Measurements from ENCODE around the gene MARCHF3.
"Not testable (repeated sequence)": the region's sequence is repeated elsewhere in the genome, so short reads cannot be mapped to it uniquely, and the experiment has no call there.

MARCHF3 gene

DNA sequence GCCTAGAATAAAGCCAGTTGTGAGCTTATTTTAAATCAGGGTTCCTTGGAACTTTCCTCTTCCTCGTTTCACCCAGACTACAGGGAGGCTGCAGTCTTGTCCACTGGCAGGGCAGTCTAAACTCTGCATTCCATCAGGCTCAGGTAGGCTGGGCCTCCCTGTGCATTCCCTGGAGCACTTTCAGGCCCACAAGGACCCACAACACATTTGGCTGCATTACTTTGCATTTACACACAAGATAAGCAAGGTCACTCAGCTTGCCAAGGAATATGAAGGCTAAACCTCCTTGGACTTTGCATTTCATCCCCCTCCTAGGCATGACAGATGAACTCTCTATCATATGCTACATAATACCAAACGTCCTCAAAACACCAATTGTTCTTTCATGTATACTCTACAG, 104.2 kb downstream of the MARCHF3 start:
- no peak overlapping the region for H3K4me3 ChIP-seq (ENCODE audit: low read length)
- TF ChIP-seq ZNF274 (IDR thresholded peaks at IDR 0.05; ENCODE audit: low read depth, low read length): no peak

DNA sequence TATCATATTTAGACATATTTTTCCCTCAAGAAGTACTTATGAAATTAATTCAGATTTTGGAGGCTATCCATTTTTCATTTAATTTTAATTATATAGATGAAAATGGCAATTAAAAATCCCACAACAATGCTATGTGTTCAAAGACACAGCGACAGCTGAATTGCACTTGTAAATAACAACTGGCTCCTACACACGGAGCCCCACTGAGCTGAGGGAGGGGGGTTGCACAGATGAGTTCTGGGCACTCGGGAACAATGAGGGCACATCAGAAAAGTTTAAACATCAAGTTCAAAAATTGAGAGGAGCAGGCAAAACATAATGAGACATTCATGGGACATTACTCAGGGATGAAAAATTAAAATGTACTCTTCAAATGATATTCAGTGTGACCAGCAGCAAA, 104.9 kb downstream of the MARCHF3 start:
- TF ChIP-seq ZNF274 (IDR thresholded peaks at IDR 0.05; ENCODE audit: low read depth, low read length): no peak
- no peak overlapping the region for H3K4me3 ChIP-seq (ENCODE audit: low read length)

DNA sequence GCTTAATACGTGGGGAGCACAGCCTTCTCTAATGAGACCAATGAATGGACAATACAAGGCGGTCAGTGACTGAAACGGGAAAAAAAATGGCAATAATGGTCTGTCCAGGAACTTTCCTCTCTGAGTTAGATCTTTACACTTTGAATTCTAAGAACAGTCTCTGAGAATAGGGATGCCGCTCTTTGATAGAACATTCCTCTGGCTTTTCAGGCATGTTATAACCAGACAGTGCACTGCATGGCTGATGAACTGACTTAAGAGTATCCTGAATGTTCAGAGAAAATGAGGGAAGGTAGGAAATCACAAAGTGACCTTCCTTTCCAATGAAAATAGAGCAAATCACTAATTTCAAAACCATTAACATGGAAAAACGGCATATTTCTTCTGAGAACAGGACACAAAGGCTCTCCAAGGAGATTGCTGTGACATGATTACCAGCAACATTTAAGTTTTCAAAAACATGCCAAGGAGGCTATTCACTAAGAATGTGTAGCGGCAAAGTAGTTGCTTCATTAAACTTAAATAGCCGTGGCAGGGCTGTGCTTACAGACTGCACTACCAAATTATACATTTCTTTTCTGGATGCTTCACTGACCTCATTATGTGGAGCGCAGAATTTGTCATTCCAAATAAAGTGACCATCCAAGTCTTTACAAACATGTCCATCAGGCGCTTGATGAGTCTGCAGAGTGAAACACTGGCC, 105.9 kb downstream of the MARCHF3 start:
- no peak for TF ChIP-seq ZNF274 (IDR thresholded peaks at IDR 0.05; ENCODE audit: low read depth, low read length)
- H3K4me3 ChIP-seq (ENCODE audit: low read length): no peak overlapping the region

DNA sequence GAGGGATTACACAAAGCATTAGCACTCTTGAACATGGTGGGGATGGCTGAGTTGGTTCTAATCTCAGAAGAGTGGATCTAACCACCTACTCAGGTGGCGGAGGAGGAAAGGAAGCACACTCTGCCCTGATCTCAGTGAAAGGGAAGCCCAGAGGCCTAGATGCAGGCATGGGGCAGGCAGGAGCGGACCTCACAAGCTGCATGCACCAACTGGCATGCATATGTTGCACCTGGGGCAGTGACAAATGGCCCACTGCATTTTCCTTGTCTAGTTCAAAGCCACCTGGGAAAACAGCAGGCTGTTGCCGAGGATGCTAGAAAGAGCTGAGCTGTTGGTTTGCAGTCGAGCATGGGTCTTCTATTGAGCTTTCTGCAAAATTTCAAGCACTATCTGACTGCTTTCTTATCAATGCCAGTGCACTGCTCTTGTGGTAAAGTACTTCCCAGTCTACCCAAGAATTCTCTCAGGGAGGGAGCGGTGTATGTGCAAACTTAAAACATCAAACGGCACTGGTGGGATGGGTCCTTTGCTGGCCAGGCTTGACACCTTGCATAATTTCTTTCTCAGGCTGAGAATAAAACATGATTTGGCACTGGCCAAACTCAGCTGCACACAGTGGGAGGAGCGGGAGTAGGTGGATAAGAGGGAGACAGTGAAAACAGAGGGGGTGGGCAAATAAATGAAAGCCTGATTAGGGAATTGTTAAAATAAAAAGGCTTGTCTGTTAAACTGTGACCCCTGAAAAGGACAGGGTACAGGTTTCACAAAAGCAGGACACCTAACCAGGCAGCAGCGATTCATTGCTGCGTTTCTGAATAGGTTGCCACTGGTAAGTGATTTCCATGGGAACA, 108.9 kb downstream of the MARCHF3 start:
- TF ChIP-seq ZNF274 (IDR thresholded peaks at IDR 0.05; ENCODE audit: low read depth, low read length): no peak

DNA sequence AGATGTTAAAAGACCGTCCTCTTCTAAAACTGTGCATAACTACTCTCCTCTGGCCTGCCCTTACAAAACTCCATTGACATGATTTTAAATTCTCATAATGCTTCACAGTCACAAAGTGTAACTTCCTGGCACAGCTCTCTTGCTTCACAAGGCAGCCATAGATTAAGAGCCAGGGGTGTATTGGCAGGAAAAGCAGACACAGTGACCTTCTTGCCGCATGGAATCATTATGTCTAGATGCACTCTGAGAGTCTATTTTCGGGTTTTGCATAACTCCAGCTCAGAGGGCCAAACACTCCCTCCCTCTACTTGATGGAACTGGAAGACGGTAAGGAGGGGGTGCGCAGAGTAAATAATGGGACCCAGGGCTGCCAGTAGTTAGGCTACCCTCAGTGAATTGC, 110.1 kb downstream of the MARCHF3 start:
- no peak for TF ChIP-seq ZNF274 (IDR thresholded peaks at IDR 0.05; ENCODE audit: low read depth, low read length)
- H3K4me3 ChIP-seq (ENCODE audit: low read length): no peak overlapping the region

More for the DNA sequence above, 108.9 kb downstream of the MARCHF3 start:
- H3K4me3 ChIP-seq (ENCODE audit: low read length): no peak overlapping the region

DNA sequence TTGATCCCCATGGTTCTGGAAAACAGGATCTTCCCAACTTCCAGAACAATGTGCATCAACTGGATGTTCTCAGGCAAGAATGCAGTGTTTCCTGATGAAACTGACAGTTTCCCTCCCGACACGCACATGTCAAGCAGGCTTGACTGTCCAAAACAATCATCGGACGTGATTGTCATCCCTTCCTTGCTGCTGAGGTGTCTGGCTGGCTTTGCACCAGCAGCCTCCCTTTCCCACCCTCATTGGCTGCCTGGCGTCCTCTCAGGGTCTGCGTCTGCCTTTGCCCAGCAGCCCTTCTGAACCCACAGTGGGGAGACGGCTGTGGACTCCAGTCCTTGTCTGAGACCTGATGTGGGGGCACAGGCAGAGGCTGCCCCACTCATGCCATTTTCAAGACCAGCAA, 110.8 kb downstream of the MARCHF3 start:
- TF ChIP-seq ZNF274 (IDR thresholded peaks at IDR 0.05; ENCODE audit: low read depth, low read length): no peak
- no peak overlapping the region for H3K4me3 ChIP-seq (ENCODE audit: low read length)

DNA sequence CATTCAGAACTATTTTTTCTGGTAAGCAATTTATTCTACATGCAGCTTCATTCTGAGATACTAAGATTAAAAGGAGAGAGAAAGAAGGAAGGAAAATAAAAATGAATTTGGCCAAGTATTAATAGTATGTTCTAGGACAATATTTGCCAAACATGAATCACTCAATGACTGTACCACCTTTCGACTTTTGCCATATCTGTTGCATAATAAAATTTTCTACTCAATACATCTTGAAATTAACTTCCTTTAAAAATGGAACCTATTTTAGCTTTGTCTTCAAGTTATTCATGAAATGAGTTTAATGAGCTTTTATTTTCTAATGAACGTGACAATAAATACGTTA, 111.8 kb downstream of the MARCHF3 start:
- no peak for TF ChIP-seq ZNF274 (IDR thresholded peaks at IDR 0.05; ENCODE audit: low read depth, low read length)
- no peak overlapping the region for H3K4me3 ChIP-seq (ENCODE audit: low read length)

DNA sequence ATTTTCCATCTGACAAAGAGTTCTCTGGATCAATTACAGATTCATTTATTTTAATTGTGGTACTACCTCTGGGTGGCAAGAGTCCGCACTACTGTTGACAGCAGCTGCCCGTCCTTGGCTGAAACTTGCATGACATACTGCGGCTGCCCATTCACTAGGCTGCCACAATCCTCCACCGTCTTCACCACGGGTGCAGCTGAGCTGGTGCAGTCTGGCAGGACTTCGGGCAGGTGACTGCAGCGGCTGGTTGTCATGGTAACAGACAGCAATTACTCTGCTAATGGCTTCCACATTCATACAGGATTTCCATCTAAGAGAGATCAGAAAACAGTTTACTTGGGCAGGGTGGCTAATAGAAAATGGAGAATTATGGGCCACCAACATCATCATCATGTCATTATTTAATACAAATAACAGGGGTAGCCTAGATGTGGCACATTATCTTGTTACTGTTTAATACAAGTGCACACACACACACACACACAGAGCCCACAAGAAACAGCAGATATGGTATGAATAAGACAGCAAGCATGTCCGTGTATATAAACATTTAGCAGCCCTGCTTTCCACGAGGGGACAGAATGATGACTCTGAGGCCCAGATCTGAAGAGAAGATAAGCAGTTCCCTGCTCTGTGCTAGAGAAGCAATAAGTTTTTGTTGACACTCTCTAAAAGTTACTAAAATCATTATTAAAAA, 112.3 kb downstream of the MARCHF3 start:
- TF ChIP-seq ZNF274 (IDR thresholded peaks at IDR 0.05; ENCODE audit: low read depth, low read length): no peak
- H3K4me3 ChIP-seq (ENCODE audit: low read length): no peak overlapping the region

DNA sequence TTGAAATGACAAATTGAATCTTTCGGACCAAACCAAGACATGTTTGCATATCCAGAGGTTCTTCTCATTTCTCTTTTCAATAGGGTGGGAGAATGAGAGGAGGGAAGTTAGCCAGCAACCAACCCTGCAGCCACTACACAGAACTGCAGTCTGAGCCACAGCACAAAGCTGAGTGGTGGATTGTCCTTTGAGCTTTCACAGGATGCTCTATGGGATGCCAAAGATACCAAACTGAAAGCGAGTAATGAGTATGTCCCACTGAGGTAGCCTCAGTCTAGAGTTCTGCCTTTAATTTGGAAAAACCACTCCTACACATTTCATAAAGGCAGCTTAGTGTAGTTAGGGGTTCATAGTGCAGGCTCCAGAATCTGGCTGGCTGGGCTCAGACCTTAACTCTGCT, 114.9 kb downstream of the MARCHF3 start:
- no peak overlapping the region for H3K4me3 ChIP-seq (ENCODE audit: low read length)
- no peak for TF ChIP-seq ZNF274 (IDR thresholded peaks at IDR 0.05; ENCODE audit: low read depth, low read length)

DNA sequence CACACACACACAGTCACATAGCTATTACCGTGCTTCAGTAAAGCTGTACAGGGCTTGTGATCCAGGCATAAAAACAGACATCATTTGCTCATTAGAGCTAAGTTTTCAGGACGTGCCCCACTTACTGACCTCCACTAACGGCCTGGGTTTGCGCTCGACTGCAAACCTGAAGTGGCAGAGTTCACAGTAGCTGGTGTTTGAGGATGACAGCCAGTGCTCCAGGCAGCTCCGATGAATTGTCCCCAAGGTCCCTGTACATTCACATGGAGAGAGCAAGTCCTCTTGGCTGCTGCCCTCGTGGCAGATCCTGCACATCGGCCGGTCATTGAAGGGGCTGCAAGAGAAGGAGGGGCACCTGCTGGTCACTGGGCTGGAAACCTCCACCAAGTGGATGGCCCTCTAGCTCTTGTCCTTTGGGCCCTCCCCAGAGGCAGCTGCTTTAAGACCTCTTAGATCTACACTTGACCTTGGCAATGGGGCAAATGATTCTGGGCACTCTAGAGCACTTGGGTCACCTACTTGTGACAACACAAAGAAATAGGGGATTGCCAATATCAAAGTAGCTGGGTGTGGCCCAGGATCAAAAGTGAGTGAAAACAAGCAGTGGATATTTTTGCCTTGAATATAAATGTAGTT, 115.4 kb downstream of the MARCHF3 start:
- no peak for TF ChIP-seq ZNF274 (IDR thresholded peaks at IDR 0.05; ENCODE audit: low read depth, low read length)
- no peak overlapping the region for H3K4me3 ChIP-seq (ENCODE audit: low read length)

DNA sequence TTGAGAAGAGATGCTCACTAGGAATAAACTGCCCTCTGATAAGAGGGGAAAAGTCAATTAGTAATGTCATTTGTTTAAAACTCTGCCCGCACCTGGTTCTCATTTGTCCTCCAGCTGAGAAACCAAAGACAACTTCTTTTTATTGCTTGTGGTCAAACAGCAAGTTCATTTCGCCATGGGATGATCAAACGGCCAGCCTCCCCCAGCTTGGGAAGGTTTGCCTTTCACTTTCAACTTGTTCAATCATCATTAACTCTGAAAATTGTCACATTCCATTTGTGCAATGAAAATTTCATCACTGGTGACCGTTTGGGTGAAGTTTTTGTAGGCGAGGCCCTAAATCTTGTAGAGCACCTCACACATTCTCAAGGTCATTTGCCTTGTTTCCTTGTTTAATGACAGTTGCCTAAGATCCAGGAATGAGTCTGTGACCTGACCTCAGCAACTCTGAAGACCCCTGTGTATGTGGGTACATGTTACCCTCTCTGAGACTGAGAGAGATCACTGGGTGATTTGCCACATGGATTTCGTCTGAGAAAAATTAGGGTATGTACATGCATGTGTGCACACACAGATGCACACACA, 117.7 kb downstream of the MARCHF3 start:
- no peak for TF ChIP-seq ZNF274 (IDR thresholded peaks at IDR 0.05; ENCODE audit: low read depth, low read length)
- H3K4me3 ChIP-seq (ENCODE audit: low read length): no peak overlapping the region

DNA sequence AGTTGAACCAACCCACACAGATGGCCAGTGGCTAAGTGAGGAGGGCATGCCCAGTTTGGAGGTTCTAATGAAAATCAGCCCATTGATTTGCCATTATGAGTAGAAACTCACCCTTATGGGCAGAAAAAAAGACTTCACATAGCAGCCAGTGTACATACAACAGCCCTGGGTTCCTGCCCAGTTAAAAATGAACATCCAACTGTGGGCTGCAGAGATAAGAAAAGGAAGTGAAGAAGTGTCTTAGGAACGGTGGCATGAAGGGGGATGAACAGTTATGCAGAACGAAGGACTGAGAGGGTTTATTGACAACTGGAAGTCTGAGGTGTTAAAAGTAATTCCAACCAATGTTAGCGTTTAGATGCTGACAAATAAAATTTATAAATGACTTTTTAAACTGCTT, 118.4 kb downstream of the MARCHF3 start:
- no peak for TF ChIP-seq ZNF274 (IDR thresholded peaks at IDR 0.05; ENCODE audit: low read depth, low read length)
- H3K4me3 ChIP-seq (ENCODE audit: low read length): no peak overlapping the region

DNA sequence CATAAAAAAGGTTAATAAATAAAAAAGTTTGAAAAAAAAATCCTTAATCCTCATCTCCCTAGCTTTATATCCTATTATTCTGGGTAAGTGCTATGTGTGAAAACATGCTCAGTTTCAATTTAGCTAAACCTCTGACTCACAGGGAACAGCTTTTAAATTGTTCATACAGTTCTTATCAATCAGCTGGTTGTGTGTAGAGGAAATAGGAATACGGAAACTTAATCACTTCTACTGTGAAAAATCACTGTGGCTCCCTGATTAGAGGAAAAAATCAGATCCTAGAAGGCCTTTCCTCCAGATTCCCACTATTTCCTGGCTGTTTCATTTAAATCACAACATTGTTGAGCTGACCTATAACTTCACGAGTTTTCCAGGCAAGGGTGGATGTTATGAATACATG, 120.5 kb downstream of the MARCHF3 start:
- no peak overlapping the region for H3K4me3 ChIP-seq (ENCODE audit: low read length)
- TF ChIP-seq ZNF274 (IDR thresholded peaks at IDR 0.05; ENCODE audit: low read depth, low read length): no peak

DNA sequence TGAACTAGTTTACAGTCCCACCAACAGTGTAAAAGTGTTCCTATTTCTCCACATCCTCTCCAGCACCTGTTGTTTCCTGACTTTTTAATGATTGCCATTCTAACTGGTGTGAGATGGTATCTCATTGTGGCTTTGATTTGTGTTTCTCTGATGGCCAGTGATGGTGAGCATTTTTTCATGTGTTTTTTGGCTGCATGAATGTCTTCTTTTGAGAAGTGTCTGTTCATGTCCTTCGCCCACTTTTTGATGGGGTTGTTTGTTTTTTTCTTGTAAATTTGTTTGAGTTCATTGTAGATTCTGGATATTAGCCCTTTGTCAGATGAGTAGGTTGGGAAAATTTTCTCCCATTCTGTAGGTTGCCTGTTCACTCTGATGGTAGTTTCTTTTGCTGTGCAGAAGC, 126.0 kb downstream of the MARCHF3 start:
- H3K4me3 ChIP-seq (ENCODE audit: low read length): not testable (repeated sequence)
